ENCODE results near the gene TOLLIP.
"Not testable (repeated sequence)": the region's sequence is repeated elsewhere in the genome, so short reads cannot be mapped to it uniquely, and the experiment has no call there.

The TOLLIP gene

GRCh38 chr11:1279674-1280055 lies 29.8 kb downstream of the TOLLIP start:
- no peak for FAIRE-seq

GRCh38 chr11:1278766-1279673 lies 30.4 kb downstream of the TOLLIP start:
- no peak for FAIRE-seq

- FAIRE-seq = no peak
These were observed 31.4 kb downstream of the TOLLIP start for GRCh38 chr11:1277936-1278512.

DNA sequence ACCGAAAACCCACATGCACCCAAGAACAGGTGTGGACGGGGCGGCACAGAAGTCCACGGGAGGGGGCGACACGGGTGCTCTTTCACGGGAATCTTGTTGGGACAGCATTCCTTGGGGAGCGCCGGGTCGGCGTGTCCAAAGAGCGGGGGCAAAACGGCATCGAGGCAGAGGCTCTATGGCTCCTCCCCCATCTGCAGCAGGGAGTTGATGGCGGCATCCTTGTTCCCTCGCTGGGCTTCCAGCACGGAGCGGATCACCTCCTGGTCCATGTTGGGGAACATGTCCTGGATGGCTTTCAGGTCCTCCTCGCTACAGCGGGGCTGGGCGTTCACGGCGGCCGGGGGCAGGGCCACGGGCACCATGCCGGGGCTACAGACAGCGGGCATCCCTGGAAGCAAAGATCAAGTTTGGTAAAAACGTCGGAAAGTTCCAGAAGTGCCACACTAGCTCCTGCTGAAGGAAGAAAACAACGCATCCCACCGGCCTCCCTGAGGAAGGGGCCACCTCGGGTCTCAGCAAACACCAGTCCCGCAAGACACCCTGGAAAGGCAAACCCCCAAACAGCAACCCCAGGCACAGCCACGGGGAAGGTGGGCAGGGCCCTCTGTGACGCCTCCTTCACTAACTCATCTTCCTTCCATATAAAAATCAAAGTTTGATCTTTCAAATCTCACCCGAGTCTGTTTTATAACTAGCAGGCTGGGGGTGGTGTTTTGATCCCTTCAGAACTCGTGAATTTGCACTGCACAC lies 32.4 kb downstream of the TOLLIP start:
- FAIRE-seq = no peak

DNA sequence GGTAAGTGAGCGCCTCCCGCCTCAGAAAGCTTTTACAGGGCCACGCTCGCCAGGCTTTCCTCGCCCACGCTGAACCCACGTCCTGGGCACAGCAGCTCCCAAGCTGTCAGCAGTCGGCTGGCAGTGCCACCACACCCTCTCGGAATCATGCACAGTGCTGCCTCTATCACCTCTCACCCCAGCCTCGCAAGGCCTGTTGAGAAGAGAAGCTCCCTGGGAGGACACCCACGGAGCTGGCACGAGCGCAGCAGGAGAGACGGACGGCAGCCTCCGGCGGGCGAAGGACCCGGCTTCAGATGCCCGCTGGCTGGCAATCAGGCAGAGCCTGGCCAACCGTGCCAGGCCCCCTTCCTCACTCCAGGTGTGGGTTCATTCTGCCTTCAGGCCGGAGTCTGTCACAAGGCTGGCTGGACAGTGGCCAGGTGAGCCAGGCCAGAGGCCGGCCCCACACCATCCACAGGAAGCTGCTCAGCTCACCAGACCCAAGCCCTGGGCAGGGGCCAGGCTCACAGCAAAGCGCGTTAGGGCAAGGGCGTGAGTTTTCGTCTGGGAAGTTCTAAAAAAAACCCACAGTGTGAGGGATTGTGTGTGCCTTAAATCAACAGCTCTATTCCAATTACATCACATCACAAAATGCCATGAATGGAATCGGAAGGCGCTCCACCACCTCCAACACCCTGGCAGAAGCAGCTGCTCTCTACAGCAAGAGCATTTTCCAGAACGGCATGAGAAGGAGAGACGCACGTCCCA lies 33.2 kb downstream of the TOLLIP start:
- no peak for FAIRE-seq

DNA sequence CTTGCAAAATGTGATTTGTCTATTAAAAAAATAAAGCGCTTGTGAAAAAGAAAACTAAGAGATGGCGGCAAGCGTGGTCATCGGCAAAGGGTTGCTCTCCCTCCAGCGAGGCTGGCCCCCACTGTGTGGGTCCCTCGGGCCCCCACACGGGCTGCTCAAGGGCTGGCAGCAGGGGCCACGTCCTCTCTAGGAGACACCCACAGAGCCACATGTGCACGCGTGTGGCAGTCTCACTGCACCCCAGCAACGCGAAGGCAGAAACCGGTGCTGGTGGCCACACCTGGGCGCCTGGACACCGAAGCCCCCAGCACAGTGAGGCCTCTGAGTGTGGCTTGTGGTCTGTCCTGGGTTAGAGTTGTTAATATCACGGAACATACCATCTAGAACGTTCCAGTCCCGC lies 34.4 kb downstream of the TOLLIP start:
- FAIRE-seq = no peak

DNA sequence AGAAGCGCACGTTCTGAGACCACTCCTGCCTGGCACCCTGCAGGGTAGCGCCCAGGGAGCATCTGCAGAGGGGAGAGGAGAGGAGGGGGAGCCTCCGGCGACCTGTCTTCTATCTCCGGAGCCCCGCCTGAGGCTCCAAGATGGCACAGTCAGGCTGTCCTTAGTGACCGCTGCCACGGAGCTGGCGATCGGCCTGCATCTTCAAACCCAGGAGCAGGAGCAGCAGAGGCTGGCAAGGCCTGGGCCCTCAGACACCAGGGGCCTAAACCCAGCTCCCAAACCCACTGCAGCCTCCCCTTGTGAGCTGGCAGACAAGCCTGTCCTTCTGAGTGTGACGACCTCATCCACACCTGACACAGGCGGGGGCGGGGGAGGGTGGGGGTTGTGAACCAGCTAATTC lies 34.9 kb downstream of the TOLLIP start:
- no peak for FAIRE-seq

DNA sequence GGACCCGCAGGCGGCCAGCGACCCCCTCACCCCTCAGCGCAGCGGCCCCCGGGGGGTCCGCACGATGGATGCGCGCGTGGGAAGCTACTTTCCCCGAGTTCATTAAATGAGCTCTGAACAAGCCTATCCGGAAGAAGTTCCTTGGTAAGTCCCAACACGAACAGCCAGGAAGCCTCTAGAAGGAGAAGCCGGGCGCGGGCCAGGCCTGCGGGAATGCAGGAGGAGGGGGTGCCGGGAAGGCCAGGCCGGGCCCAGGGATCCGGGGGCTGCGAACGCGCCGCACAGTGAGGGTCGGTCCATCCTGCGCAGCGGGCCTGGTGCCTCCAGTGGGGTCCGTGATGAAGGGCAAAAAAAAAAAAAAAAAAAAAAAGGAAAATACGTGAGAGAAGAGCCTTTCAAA lies 36.9 kb downstream of the TOLLIP start:
- FAIRE-seq = no peak

DNA sequence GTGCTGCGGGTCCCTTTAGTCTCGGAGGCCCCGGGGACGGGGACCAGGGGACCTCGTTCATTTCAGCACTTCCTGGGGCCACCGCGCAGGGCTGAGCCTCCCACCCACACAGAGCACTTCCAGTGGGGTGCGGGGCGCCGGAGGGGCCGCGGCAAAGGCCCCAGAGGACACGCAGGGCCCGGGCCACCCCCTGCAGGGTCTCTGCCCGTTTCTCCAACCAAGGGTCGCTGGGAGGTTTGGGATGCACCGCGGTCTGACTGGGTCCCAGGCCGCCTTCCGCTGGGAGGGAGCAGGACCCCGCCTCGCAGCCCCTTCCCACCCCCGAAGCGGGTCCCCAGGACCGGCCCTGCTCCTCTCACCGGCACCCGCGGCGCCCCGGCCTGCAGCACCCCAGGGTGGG lies 37.5 kb downstream of the TOLLIP start:
- FAIRE-seq = no peak

DNA sequence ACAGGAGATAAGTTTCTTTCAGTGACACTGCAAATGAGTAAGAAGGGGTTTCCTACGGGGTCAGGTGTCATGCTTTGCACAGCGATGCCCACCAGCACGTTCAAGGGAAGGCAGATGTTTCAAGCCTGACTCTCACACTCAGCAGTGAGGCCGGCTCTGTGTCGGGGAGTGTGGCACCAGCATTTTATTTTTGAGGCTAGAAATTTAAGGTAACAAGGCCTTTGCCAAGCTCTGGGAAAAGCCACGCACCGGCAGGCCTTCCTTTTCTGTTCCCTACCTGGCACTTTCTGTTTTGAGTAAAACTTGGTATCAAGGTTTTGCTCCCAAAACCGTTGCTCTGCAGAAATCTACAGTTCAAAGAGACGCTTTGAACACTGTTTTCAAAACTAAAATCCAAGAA lies 38.0 kb downstream of the TOLLIP start:
- no peak for FAIRE-seq

DNA sequence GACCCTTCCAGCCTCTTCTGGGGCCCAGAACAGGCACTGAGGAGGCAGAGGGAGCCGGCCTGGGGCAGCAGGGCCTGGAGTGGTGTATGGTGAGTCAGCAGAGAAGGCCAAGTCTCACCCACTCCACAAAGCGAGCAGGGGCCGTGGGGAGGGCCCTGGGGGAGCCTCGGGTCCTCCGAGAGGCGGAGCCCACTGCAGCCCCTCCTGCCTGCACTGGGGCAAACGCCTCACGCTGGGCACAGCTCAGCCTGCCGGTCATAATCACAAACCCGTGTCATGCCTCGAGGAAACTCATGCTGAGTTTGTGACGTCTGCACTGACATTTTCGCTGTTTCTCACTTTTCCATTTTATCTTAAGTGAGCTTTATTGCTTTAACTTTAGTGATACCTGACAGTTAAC lies 38.4 kb downstream of the TOLLIP start:
- FAIRE-seq = no peak

- FAIRE-seq = no peak
These were observed 39.0 kb downstream of the TOLLIP start for GRCh38 chr11:1270476-1270875.

DNA sequence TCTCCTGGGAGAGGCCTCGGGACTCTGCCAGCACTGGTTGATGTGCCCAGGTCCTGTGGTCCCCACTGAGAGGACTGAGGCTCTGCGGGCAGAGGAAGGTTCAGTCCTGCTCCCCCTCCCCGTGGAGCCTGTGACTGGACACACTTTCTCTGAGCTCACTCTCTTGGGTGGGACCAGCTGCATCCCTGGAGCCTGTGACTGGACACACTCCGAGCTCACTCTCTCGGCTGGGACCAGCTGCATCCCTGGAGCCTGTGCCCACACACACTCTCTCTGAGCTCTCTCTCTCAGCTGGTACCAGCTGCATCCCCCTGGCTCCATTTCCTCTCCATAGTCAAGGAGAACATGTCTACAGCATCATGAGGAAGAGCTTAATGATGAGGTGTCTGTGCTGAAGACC lies 39.5 kb downstream of the TOLLIP start:
- FAIRE-seq = no peak

GRCh38 chr11:1267441-1268100 lies 41.9 kb downstream of the TOLLIP start:
- FAIRE-seq = no peak

GRCh38 chr11:1266976-1267375 lies 42.5 kb downstream of the TOLLIP start:
- not testable (repeated sequence) for FAIRE-seq

- not testable (repeated sequence) for FAIRE-seq
These were observed 44.0 kb downstream of the TOLLIP start for GRCh38 chr11:1265480-1265879.

GRCh38 chr11:1264444-1264843 lies 45.0 kb downstream of the TOLLIP start:
- FAIRE-seq = not testable (repeated sequence)

- no peak for FAIRE-seq
These were observed 46.4 kb downstream of the TOLLIP start for GRCh38 chr11:1263010-1263409.

- FAIRE-seq = no peak
These were observed 47.0 kb downstream of the TOLLIP start for GRCh38 chr11:1262172-1263006.

- FAIRE-seq = no peak
These were observed 48.0 kb downstream of the TOLLIP start for GRCh38 chr11:1261241-1262071.

- FAIRE-seq = no peak
These were observed 48.8 kb downstream of the TOLLIP start for GRCh38 chr11:1260620-1261019.
